Measurements from ENCODE around the gene TRIM38. TPM values are rescaled to one million over a fixed set of nuclear protein-coding genes. Genes with fewer than 3 reads are reported as not detected.
"Not testable (repeated sequence)": the region's sequence is repeated elsewhere in the genome, so short reads cannot be mapped to it uniquely, and the experiment has no call there.

TRIM38 gene
- total RNA-seq, 4 donors from 2014 or later: 4.7 to 8.0 (median 6.5) TPM

GRCh38 chr6:25992413-25993340 lies 30.1 kb downstream of the TRIM38 start:
- intact Hi-C loops (cut with DNase I; ENCODE audit: low total_unique reads): no loop called here
- H3K4me3 ChIP-seq (ENCODE audit: low read depth, poor library complexity, severe bottlenecking): peak overlapping the region; percentile 38
- peak; percentile 90 to 99 for DNase-seq (ENCODE audit: low spot score in 2 of 2)
- TF ChIP-seq CTCF (IDR thresholded peaks at IDR 0.05) (peak in 2 of 3 donors; percentile 68 to 94), POLR2A (IDR thresholded peaks at IDR 0.05) (peak in 1 of 2 donors; percentile 73)
- 2 to 5% methylated on average over 44 to 52 of the region's 52 CpGs for WGBS, 2 donors

DNA sequence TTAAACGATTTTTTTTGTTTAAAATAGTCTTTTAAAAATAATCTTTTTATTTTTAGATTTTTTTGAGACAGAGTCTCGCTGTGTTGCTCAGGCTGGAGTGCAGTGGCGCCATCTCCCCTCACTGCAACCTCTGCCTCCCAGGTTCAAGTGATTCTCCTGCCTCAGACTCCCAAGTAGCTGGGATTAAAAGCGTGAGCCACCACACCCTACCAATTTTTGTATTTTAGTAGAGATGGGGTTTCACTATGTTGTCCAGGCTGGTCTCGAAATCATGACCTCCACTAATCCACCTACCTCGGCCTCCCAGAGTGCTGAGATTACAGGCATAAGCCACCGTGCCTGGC lies 30.7 kb downstream of the TRIM38 start:
- intact Hi-C loops (cut with DNase I; ENCODE audit: low total_unique reads); DNase-seq (ENCODE audit: low spot score in 2 of 2); H3K4me3 ChIP-seq (ENCODE audit: low read depth, poor library complexity, severe bottlenecking): not testable (repeated sequence)
- 64 to 73% methylated on average over 7 of the region's 7 CpGs for WGBS, 2 donors

- no peak overlapping the region for H3K4me3 ChIP-seq (ENCODE audit: low read depth, poor library complexity, severe bottlenecking)
- DNase-seq (ENCODE audit: low spot score in 2 of 2): no peak
- WGBS, 2 donors: 97% methylated on average over 1 of the region's 1 CpG
- intact Hi-C loops (cut with DNase I; ENCODE audit: low total_unique reads): no loop called here
- TF ChIP-seq CTCF (IDR thresholded peaks at IDR 0.05): no peak
- TF ChIP-seq POLR2A (IDR thresholded peaks at IDR 0.05): no peak
These were observed 32.9 kb downstream of the TRIM38 start for GRCh38 chr6:25995507-25995906.

- no peak for TF ChIP-seq POLR2A (IDR thresholded peaks at IDR 0.05)
- TF ChIP-seq CTCF (IDR thresholded peaks at IDR 0.05): no peak
- WGBS, 2 donors: 91 to 92% methylated on average over 3 of the region's 3 CpGs
- H3K4me3 ChIP-seq (ENCODE audit: low read depth, poor library complexity, severe bottlenecking): no peak overlapping the region
- intact Hi-C loops (cut with DNase I; ENCODE audit: low total_unique reads): no loop called here
- no peak for DNase-seq (ENCODE audit: low spot score in 2 of 2)
These were observed 35.3 kb downstream of the TRIM38 start for GRCh38 chr6:25997921-25998320.

DNA sequence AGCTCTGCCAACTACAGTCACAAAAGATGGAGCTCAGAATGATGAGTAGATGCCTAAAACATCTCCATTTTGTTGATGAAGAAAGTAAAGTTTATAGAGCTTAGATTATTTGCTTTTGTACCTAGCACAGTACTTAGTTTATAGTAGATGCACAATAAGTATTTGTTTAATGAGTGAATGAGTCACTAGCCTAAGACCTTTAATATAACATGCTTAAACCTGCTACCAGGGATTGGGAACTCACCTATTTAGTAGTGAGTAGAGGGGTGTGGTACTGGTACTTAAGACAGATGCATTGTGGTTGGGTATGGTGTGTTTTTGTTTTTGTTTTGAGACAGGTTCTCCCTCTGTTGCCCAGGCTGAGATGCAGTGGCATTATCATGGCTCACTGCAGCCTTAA lies 35.8 kb downstream of the TRIM38 start:
- intact Hi-C loops (cut with DNase I; ENCODE audit: low total_unique reads): no loop called here

DNA sequence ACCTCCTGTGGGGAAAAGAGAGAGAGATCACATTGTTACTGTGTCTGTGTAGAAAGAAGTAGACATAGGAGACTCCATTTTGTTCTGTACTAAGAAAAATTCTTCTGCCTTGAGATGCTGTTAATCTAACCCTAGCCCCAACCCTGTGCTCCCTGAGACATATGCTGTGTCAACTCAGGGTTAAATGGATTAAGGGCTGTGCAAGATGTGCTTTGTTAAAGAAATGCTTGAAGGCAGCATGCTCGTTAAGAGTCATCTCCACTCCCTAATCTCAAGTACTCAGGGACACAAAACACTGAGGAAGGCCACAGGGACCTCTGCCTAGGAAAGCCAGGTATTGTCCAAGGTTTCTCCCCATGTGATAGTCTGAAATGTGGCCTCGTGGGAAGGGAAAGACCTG lies 36.6 kb downstream of the TRIM38 start:
- 58 to 59% methylated on average over 2 of the region's 2 CpGs for WGBS, 2 donors
- DNase-seq (ENCODE audit: low spot score in 2 of 2); intact Hi-C loops (cut with DNase I; ENCODE audit: low total_unique reads); H3K4me3 ChIP-seq (ENCODE audit: low read depth, poor library complexity, severe bottlenecking): not testable (repeated sequence)

More for the DNA sequence above, 35.8 kb downstream of the TRIM38 start:
- no peak for DNase-seq (ENCODE audit: low spot score in 2 of 2)
- H3K4me3 ChIP-seq (ENCODE audit: low read depth, poor library complexity, severe bottlenecking): no peak overlapping the region
- TF ChIP-seq CTCF (IDR thresholded peaks at IDR 0.05) (no peak), POLR2A (IDR thresholded peaks at IDR 0.05) (no peak)

Measured in lower leg skin (tissue), 4 donors.